ENCODE results near the gene MAN1C1. TPM values are rescaled to one million over a fixed set of nuclear protein-coding genes. Genes with fewer than 3 reads are reported as not detected.

Gene MAN1C1
- total and polyA plus RNA-seq, 10 of the 15 experiments (the other 5 are each of a cell fraction or from before 2014, with no cell fraction given): 0.12 to 0.56 (median 0.22) TPM; not detected in 3

- ChIA-PET RAD21 (ENCODE audit: unreplicated experiment) (no interaction called here), SMC1A (ENCODE audit: uncharacterized antibody, unreplicated experiment) (no interaction called here), CTCF (no interaction called here), POLR2A (interaction anchor here (0.6 kb wide), 1 partner anchor 1836 kb away, joined by 3 read pairs; no protein-coding TSS in a partner anchor)
- Histone ChIP-seq H2AFZ (ENCODE audit: control insufficient read depth, low read depth, low read length) (no peak overlapping the region), H3K27ac (ENCODE audit: control insufficient read depth, insufficient read depth) (no peak overlapping the region), H3K9me3 (replicated peaks; ENCODE audit: control insufficient read depth, insufficient read depth, low read length) (no peaks in the 10 kb centered on the region), H3K4me3 (no peak overlapping the region), H3K36me3 (ENCODE audit: control insufficient read depth in 2 of 2, insufficient read depth in 2 of 2, low read length in 1 of 2) (no peaks in the 10 kb centered on the region), H3K9ac (ENCODE audit: control insufficient read depth, insufficient read depth, low read length) (no peak overlapping the region), H3K27me3 (replicated peaks in 1 of 2; ENCODE audit: control insufficient read depth in 2 of 2, insufficient read depth in 2 of 2, low read length in 1 of 2) (peaks cover 5 to 9% of the 10 kb centered on the region in 2 experiments), H3K4me1 (ENCODE audit: control insufficient read depth, insufficient read depth, low read length) (no peaks in the 10 kb centered on the region), H3K4me2 (ENCODE audit: control insufficient read depth, insufficient read depth) (no peak overlapping the region), H3K79me2 (ENCODE audit: control insufficient read depth, insufficient read depth, low read length) (no peaks in the 10 kb centered on the region), H4K20me1 (ENCODE audit: control insufficient read depth, insufficient read depth) (no peaks in the 10 kb centered on the region)
- TF ChIP-seq EP300 (IDR thresholded peaks at IDR 0.05; ENCODE audit: borderline replicate concordance in 1 of 2, control insufficient read depth in 1 of 2, low read depth in 2 of 2, low read length in 2 of 2): no peak
- TF ChIP-seq IRF5 (IDR thresholded peaks at IDR 0.05; ENCODE audit: borderline replicate concordance): no peak
- TF ChIP-seq SMARCA5 (IDR thresholded peaks at IDR 0.05): no peak
- no peak for TF ChIP-seq DPF2 (IDR thresholded peaks at IDR 0.05)
- no peak for TF ChIP-seq BMI1 (IDR thresholded peaks at IDR 0.05; ENCODE audit: borderline replicate concordance)
- 76% methylated on average over 11 of the region's 11 CpGs for WGBS (ENCODE audit: insufficient coverage, insufficient replicate concordance, low lambda C conversion rate, missing lambda C conversion rate)
- DNase-seq (ENCODE audit: low read depth, low spot score): no peak
- in situ Hi-C loops (cut with MboI) (no loop called here), intact Hi-C loops (cut with micrococcal nuclease; ENCODE audit: unreplicated experiment) (no loop called here)
- no peak for ATAC-seq
- BruUV-seq (replicated peaks): no TSS peak
- no peak for FAIRE-seq
Observed at GRCh38 chr1:25685211-25685750, 68.7 kb downstream of the MAN1C1 start.

Measured in GM12878 (cell line).